ENCODE results near the gene HAO1. TPM values are rescaled to one million over a fixed set of nuclear protein-coding genes. Genes with fewer than 3 reads are reported as not detected.

HAO1 gene
- total and polyA plus RNA-seq, 2 of the 13 experiments (the other 11 are each of a cell fraction or from before 2014, with no cell fraction given), result 0.03 TPM; not detected in 1

DNA sequence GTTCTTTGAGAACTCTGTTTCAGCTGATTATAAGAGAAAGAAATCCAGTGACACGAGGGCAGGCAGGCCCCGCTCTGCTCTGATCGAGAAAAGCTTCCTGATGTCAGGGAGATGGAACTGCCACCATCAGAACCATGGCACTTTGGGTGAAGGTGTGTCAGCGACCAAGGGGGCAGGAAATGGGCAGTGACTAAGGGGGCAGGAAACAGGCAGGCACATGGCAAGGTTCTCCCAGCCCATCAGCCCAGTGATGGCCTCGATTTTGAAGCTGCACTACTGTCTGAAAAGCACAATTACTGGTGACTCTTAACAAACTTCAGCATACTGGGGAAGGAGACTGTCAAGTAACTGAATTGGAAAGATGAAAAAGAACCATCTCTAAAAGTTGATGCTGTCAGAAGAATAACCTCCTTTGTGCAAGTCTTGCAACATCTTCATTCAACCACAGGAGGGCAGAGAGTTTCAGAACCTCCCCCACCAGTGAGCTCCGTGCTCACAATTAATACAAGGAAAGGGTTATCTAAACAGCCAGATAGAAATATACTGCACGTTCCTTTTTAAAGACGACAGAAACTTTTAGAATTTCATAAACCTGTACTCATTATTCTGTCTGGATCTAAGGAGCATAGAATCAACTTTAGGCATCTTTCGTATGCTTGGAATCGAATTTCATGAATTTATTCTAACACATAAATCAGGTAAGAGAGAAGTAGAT, 40.2 kb upstream of the HAO1 start (continued):
- TF ChIP-seq, protein P1, sequence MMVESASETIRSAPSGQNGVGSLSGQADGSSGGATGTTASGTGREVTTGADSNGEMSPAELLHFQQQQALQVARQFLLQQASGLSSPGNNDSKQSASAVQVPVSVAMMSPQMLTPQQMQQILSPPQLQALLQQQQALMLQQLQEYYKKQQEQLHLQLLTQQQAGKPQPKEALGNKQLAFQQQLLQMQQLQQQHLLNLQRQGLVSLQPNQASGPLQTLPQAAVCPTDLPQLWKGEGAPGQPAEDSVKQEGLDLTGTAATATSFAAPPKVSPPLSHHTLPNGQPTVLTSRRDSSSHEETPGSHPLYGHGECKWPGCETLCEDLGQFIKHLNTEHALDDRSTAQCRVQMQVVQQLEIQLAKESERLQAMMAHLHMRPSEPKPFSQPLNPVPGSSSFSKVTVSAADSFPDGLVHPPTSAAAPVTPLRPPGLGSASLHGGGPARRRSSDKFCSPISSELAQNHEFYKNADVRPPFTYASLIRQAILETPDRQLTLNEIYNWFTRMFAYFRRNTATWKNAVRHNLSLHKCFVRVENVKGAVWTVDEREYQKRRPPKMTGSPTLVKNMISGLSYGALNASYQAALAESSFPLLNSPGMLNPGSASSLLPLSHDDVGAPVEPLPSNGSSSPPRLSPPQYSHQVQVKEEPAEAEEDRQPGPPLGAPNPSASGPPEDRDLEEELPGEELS (CRISPR knock-in tag; IDR thresholded peaks at IDR 0.05), result no peak
- TF ChIP-seq ZNF431 (CRISPR knock-in tag; IDR thresholded peaks at IDR 0.05; ENCODE audit: borderline replicate concordance, low read depth) (no peak), NFKB2 (CRISPR knock-in tag; IDR thresholded peaks at IDR 0.05; ENCODE audit: borderline replicate concordance) (no peak), ZNF33B (CRISPR knock-in tag; IDR thresholded peaks at IDR 0.05) (no peak), HOXA9 (CRISPR knock-in tag; IDR thresholded peaks at IDR 0.05; ENCODE audit: borderline replicate concordance) (no peak), TCF7 (IDR thresholded peaks at IDR 0.05; ENCODE audit: low read depth) (no peak), TCF12 (IDR thresholded peaks at IDR 0.05) (no peak), TCF12 (CRISPR knock-in tag; IDR thresholded peaks at IDR 0.05) (no peak), GATAD1 (CRISPR knock-in tag; IDR thresholded peaks at IDR 0.05) (no peak), ZNF841 (CRISPR knock-in tag; IDR thresholded peaks at IDR 0.05; ENCODE audit: borderline replicate concordance) (no peak)
- TF ChIP-seq, protein P2, sequence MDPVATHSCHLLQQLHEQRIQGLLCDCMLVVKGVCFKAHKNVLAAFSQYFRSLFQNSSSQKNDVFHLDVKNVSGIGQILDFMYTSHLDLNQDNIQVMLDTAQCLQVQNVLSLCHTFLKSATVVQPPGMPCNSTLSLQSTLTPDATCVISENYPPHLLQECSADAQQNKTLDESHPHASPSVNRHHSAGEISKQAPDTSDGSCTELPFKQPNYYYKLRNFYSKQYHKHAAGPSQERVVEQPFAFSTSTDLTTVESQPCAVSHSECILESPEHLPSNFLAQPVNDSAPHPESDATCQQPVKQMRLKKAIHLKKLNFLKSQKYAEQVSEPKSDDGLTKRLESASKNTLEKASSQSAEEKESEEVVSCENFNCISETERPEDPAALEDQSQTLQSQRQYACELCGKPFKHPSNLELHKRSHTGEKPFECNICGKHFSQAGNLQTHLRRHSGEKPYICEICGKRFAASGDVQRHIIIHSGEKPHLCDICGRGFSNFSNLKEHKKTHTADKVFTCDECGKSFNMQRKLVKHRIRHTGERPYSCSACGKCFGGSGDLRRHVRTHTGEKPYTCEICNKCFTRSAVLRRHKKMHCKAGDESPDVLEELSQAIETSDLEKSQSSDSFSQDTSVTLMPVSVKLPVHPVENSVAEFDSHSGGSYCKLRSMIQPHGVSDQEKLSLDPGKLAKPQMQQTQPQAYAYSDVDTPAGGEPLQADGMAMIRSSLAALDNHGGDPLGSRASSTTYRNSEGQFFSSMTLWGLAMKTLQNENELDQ (CRISPR knock-in tag; IDR thresholded peaks at IDR 0.05; ENCODE audit: borderline replicate concordance), result no peak
- TF ChIP-seq, protein P3, sequence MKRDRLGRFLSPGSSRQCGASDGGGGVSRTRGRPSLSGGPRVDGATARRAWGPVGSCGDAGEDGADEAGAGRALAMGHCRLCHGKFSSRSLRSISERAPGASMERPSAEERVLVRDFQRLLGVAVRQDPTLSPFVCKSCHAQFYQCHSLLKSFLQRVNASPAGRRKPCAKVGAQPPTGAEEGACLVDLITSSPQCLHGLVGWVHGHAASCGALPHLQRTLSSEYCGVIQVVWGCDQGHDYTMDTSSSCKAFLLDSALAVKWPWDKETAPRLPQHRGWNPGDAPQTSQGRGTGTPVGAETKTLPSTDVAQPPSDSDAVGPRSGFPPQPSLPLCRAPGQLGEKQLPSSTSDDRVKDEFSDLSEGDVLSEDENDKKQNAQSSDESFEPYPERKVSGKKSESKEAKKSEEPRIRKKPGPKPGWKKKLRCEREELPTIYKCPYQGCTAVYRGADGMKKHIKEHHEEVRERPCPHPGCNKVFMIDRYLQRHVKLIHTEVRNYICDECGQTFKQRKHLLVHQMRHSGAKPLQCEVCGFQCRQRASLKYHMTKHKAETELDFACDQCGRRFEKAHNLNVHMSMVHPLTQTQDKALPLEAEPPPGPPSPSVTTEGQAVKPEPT (CRISPR knock-in tag; IDR thresholded peaks at IDR 0.05; ENCODE audit: low read depth), result no peak
